Tibial nerve (tissue), 4 donors: ENCODE results near the gene HAVCR1.

Experiments
- CTCF ChIP-seq, 5 experiments: fragments of 200-600 bp in 3 of 5; fragments of 450-650 bp in 2 of 5; sonication (generic) in 3 of 5; IDR thresholded peaks; one replicate each; pipeline ENCODE4 v1.5.1; 2016 to 2019; ENCODE audit warnings: antibody characterized with exemption in 5 of 5, mild to moderate bottlenecking in 3 of 5, moderate library complexity in 2 of 5
- EP300 ChIP-seq, 2 donors: sonication (generic); formaldehyde crosslinking; IDR thresholded peaks; one replicate each; pipeline ENCODE4 v1.6.1; 2017; ENCODE audit warnings: antibody characterized with exemption in 2 of 2, mild to moderate bottlenecking in 1 of 2
- POLR2A ChIP-seq, 2 donors: fragments of 450-650 bp; IDR thresholded peaks; one replicate each; pipeline ENCODE4 v1.6.1; 2017; ENCODE audit warnings: antibody characterized with exemption in 2 of 2, mild to moderate bottlenecking in 2 of 2, moderate library complexity in 2 of 2

GRCh38 chr5:157004893-157005551, 53.9 kb downstream of the HAVCR1 start:
- no peak for TF ChIP-seq CTCF (IDR thresholded peaks at IDR 0.05)
- TF ChIP-seq POLR2A (IDR thresholded peaks at IDR 0.05): no peak
- TF ChIP-seq EP300 (IDR thresholded peaks at IDR 0.05): no peak
